Activated CD4-positive, alpha-beta T cell treated with anti-CD3 and anti-CD28 coated beads, Interleukin-2, amount 50 U/mL, for 24 hours (primary cell): ENCODE results near the gene DKKL1.

Experiments used
- DNase-seq, 2 donors: peaks; one replicate each; pipeline ENCODE4 v3.0.0-alpha.2; 2020; ENCODE audit warnings: low read depth in 1 of 2, low spot score in 1 of 2

Gene DKKL1

GRCh38 chr19:49337267-49338022 lies 26.2 kb upstream of the DKKL1 start:
- DNase-seq: no peak

- DNase-seq: no peak
These were observed 25.5 kb upstream of the DKKL1 start for GRCh38 chr19:49338023-49338677.

DNA sequence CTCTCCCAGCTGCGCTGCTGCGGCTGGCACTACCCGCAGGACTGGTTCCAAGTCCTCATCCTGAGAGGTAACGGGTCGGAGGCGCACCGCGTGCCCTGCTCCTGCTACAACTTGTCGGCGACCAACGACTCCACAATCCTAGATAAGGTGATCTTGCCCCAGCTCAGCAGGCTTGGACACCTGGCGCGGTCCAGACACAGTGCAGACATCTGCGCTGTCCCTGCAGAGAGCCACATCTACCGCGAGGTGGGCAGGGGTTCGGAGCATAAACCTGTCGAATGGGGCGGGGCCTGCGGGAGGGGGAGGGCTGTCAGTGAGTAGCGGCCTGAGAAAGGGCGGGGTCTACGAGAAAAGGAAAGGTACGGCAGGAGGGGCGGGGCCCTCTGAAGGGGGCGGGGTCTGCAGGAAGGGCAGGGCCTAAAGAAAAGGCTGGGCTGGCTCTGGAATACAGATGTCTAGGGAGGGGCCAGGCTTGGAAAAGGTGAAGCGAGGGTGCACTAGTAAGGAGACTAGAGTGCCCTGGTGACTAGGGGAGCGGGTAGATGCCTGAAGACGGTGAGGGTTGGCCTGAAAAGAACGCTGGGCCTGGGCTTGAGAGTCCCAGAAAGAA lies 24.9 kb upstream of the DKKL1 start:
- no peak for DNase-seq

- no peak for DNase-seq
These were observed 24.2 kb upstream of the DKKL1 start for GRCh38 chr19:49339301-49340068.

- DNase-seq: no peak
These were observed 23.4 kb upstream of the DKKL1 start for GRCh38 chr19:49340069-49340864.

- DNase-seq: no peak
These were observed 22.6 kb upstream of the DKKL1 start for GRCh38 chr19:49340865-49341718.

DNA sequence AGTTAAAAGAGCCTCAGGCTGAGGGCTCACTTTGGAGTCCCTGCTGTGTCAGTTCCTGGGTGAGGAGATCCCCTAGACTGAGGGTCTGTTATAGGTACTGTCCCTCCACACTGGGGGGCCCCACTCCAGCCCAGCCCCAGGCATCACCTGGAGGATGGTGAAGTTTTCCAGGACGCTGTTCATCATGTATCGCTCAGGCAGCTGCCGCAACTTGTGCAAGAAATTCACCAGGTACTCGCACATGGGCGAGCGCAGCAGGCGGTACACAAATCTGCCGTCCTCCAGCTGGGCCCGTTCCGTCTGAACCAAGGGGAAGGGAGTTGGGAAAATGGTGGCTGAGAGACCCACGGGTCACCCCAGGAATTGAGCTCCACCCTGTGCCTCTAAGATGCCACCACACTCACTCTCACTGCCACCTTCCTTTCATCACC lies 21.4 kb upstream of the DKKL1 start:
- no peak for DNase-seq

DNA sequence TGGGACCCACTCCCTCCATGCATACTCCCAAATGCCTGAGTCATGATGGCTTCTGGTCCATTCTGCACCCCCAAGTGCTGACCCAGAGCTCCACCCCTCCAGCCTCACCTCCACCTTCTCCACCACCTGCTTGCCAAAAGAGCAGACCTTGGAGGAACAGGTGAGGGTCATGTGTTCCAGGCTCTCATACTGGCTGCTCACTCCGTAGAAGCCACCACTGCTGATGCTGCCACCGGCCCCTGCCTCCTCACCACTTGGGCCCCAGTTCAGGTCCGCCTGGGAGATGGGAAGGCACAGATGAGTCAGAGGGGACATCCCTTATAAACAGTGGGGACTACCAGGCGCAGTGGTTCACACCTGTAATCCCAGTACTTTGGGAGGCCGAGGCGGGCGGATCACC lies 20.6 kb upstream of the DKKL1 start:
- DNase-seq: no peak

- DNase-seq: no peak
These were observed 18.9 kb upstream of the DKKL1 start for GRCh38 chr19:49344505-49345423.

GRCh38 chr19:49347191-49347590 lies 16.5 kb upstream of the DKKL1 start:
- no peak for DNase-seq

DNA sequence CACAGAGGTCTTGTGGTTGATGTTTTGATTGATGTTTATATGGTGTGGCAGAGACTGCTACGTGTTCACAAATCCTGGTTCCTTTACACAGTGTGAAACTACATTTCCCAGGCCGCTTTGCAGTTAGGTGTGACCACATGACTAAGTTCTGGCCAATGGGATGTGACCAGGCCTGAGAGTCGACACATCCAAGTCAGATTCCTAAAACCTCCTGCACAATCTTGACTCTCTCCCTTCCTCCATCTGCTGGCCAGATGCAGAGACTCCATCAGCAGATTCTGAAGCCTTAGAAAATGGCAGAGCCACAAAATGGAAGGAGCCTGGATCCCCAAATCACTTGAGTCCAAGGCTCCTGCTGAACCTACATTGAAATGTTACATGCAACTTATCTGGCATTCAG lies 15.8 kb upstream of the DKKL1 start:
- no peak for DNase-seq

DNA sequence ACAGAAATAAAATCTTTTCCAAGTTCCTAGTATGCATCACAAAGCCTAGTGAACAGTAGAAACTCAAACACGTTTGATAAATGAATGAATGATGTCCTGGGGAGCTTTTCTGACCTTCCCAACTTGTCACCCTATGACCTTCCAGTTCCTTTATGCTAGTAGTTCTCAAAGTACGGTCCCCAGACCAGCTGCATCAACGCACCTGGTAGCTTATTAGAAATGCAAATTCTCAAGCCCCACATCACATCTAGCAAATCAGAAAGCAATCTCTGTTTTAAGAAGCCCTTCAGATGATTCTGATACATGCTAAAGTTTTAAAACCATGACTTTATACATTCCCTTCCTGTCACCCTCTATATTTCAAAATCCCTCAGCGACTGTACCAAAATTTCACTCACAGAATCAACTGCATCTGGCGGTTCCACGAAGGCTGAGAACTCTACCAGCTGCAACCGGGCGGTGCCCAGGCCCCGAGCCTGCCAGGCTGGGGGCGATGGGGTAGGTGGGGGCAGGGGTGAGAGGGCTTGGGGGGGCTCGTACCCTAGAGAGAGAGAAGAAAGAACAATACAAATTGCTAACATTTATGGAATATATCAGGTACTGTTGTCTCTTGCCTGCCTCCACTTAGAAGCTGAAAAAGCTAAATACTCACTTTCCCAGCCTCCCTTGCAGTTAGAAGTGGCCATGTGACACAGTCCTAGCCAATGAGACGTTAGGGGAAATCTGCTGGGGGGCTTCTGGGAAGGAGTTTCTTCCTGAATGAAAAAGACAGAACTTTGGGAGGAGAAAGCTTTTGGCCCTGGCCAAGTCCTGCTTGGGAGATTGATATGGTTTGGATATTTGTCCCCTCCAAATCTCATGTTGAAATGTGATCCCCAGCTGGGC lies 15.1 kb upstream of the DKKL1 start:
- no peak for DNase-seq

- DNase-seq: no peak
These were observed 14.1 kb upstream of the DKKL1 start for GRCh38 chr19:49349567-49349966.

- no peak for DNase-seq
These were observed 7.7 kb upstream of the DKKL1 start for GRCh38 chr19:49355909-49356353.

DNA sequence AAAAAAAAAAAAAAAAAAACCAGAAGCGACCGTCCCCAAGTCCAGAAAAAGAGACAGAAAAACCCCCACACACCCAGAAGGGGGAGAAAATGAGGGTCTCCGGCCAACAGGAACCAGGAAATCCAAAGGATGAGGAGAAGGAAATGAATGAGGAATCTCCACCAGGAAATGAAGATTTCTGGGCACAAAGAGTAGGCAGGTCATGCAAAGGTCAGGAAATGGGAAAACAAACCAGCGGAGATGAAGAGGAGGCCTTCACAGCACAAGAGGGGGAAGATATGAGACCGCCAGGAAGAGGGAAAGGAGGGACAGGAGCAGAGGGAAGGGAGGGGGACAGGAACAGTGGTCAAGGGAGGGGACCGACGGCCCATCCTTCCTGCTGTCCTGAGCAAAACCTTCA lies 7.3 kb upstream of the DKKL1 start:
- no peak for DNase-seq

DNA sequence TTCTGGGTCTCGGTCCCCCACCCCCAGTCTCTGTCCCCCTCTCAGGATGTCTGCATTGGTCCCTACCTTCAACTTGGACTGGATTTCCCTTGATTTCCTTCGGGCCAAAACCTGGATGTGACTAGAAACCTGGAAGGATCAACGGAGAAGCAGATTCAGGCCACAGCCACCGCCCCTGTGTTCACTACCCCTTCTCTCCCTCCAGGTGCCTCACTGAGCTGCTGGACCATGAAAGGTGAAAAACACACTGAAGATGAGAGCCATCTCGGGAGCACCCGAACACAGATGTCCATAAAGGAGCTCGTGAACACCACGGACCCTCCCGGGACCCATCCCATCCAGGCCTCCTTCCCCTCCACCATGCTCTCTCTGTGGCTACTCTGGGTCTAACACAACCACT lies 6.5 kb upstream of the DKKL1 start:
- no peak for DNase-seq

- DNase-seq: no peak
These were observed 3.5 kb upstream of the DKKL1 start for GRCh38 chr19:49359851-49360820.
